ENCODE data around the gene GPR33.

GRCh38 chr14:31486764-31487163 is 1.1 kb downstream of the GPR33 start:
- TF ChIP-seq CTCF (IDR thresholded peaks at IDR 0.05 in 2 of 3, conservative IDR thresholded peaks at IDR 0.05 in 1 of 3; ENCODE audit: borderline replicate concordance in 1 of 3, insufficient read depth in 1 of 3, low read depth in 2 of 3, low read length in 2 of 3) (no peak), POLR2A (IDR thresholded peaks at IDR 0.05; ENCODE audit: borderline replicate concordance, extremely low read depth, insufficient read depth, insufficient read length) (no peak), EZH2 (IDR thresholded peaks at IDR 0.05) (no peak), MAX (IDR thresholded peaks at IDR 0.05) (no peak), REST (IDR thresholded peaks at IDR 0.05; ENCODE audit: low read depth) (no peak), CEBPB (IDR thresholded peaks at IDR 0.05; ENCODE audit: low read depth) (no peak), POLR2AphosphoS5 (IDR thresholded peaks at IDR 0.05; ENCODE audit: low read depth, low read length) (no peak), JUND (IDR thresholded peaks at IDR 0.05) (no peak), EGR1 (IDR thresholded peaks at IDR 0.05; ENCODE audit: low read depth) (no peak), EZH2phosphoT487 (IDR thresholded peaks at IDR 0.05; ENCODE audit: borderline replicate concordance) (no peak), ATF3 (IDR thresholded peaks at IDR 0.05) (no peak), ZBTB33 (IDR thresholded peaks at IDR 0.05; ENCODE audit: extremely low read depth, insufficient replicate concordance, low read length) (no peak)
